DOHH2 (cell line): Measurements from ENCODE around the gene RASA2.

Experiments used
- CTCF ChIP-seq: fragments of 200-600 bp; sonication (generic); IDR thresholded peaks from one replicate; pipeline ENCODE4 v1.5.1; 2014; ENCODE audit warnings: antibody characterized with exemption, mild to moderate bottlenecking, low read depth, low read length; ENCODE audit not compliant: poor library complexity, severe bottlenecking
- EZH2phosphoT487 ChIP-seq: fragments of 200-600 bp; sonication (generic); IDR thresholded peaks from 2 replicates; pipeline ENCODE4 v1.6.1; 2017; ENCODE audit warnings: borderline replicate concordance, mild to moderate bottlenecking, antibody characterized with exemption, low read length, moderate library complexity, mixed read lengths

- TF ChIP-seq CTCF (no peak), EZH2phosphoT487 (no peak)
These were observed 32.8 kb upstream of the RASA2 start for GRCh38 chr3:141454054-141454453.
